NCI-H2029 treated with DMSO at 0.1 percent for 48 hours (cell line): Measurements from ENCODE around the gene H19.

ENCODE experiments used
- DNase-seq: peaks from one replicate; lab custom pipeline; 2025; lab: John Stamatoyannopoulos, UW

H19 gene

GRCh38 chr11:1946812-1947484, 50.7 kb downstream of the H19 start, which contains the start of gene MRPL23:
MRPL23 (plus strand) TSS chr11:1947332; CDS start chr11:1947363, 31 bp downstream.
- no peak for DNase-seq
